H9 (cell line): ENCODE results near the gene GIGYF1. TPM values are rescaled to one million over a fixed set of nuclear protein-coding genes. Genes with fewer than 3 reads are reported as not detected.

ENCODE experiments used
- DNase-seq: peaks from one replicate; pipeline ENCODE4 v3.0.0-alpha.2; 2017
- H2AFZ ChIP-seq: one replicate; pipeline ENCODE4 v1.6.1; 2013; ENCODE audit warnings: mild to moderate bottlenecking, low read length, control low read depth, moderate library complexity
- H2AK5ac ChIP-seq: 2 replicates; pipeline ENCODE4 v1.6.1; 2013; ENCODE audit warnings: low read length, control low read depth, mixed read lengths; ENCODE audit not compliant: insufficient read length
- H2BK120ac ChIP-seq: one replicate; pipeline ENCODE4 v1.6.1; 2013; ENCODE audit warnings: low read depth, mild to moderate bottlenecking, low read length, control low read depth, inconsistent platforms; ENCODE audit not compliant: poor library complexity, severe bottlenecking
- H2BK12ac ChIP-seq: 2 replicates; pipeline ENCODE4 v1.6.1; 2013; ENCODE audit warnings: low read length, control low read depth, mixed read lengths, low read depth; ENCODE audit not compliant: insufficient read length
- H2BK15ac ChIP-seq: 2 replicates; pipeline ENCODE4 v1.6.1; 2013; ENCODE audit warnings: low read depth, low read length, control low read depth
- H2BK20ac ChIP-seq: one replicate; pipeline ENCODE4 v1.6.1; 2013; ENCODE audit warnings: low read depth, mild to moderate bottlenecking, low read length, control low read depth, inconsistent platforms; ENCODE audit not compliant: poor library complexity, severe bottlenecking
- H2BK5ac ChIP-seq: 2 replicates; pipeline ENCODE4 v1.6.1; 2013; ENCODE audit warnings: low read length, control low read depth, mixed read lengths; ENCODE audit not compliant: insufficient read length
- H3K14ac ChIP-seq: 2 replicates; pipeline ENCODE4 v1.6.1; 2013; ENCODE audit warnings: low read length, control low read depth; ENCODE audit not compliant: insufficient read depth
- H3K18ac ChIP-seq: 2 replicates; pipeline ENCODE4 v1.6.1; 2013; ENCODE audit warnings: low read depth, mild to moderate bottlenecking, mixed read lengths, low read length, control low read depth; ENCODE audit not compliant: insufficient read length
- H3K23ac ChIP-seq: 2 replicates; pipeline ENCODE4 v1.6.1; 2013; ENCODE audit warnings: low read length, control low read depth, mixed read lengths, low read depth; ENCODE audit not compliant: insufficient read length
- H3K23me2 ChIP-seq: 2 replicates; pipeline ENCODE4 v1.6.1; 2013; ENCODE audit warnings: low read depth, mild to moderate bottlenecking, mixed read lengths, low read length, control low read depth; ENCODE audit not compliant: insufficient read length, poor library complexity, severe bottlenecking
- H3K27ac ChIP-seq: 2 replicates; pipeline ENCODE4 v1.5.1; 2013; ENCODE audit warnings: low read length, control low read depth, mixed read lengths, low read depth; ENCODE audit not compliant: insufficient read length
- H3K27me3 ChIP-seq: 2 replicates; pipeline ENCODE4 v1.6.1; 2013; ENCODE audit warnings: low read length, control low read depth, inconsistent platforms; ENCODE audit not compliant: insufficient read depth
- H3K4ac ChIP-seq: 2 replicates; pipeline ENCODE4 v1.6.1; 2013; ENCODE audit warnings: low read depth, mild to moderate bottlenecking, control low read depth, inconsistent platforms, low read length, moderate library complexity
- H3K4me1 ChIP-seq: 2 replicates; pipeline ENCODE4 v1.6.1; 2013; ENCODE audit warnings: low read length, control low read depth, inconsistent platforms; ENCODE audit not compliant: insufficient read depth
- H3K4me2 ChIP-seq: 2 replicates; pipeline ENCODE4 v1.6.1; 2013; ENCODE audit warnings: low read length, control low read depth, mixed read lengths; ENCODE audit not compliant: insufficient read length, insufficient read depth
- H3K56ac ChIP-seq: 2 replicates; pipeline ENCODE4 v1.6.1; 2013; ENCODE audit warnings: low read depth, mild to moderate bottlenecking, mixed read lengths, low read length, control low read depth; ENCODE audit not compliant: insufficient read length
- H3K79me1 ChIP-seq: 2 replicates; pipeline ENCODE4 v1.6.1; 2013; ENCODE audit warnings: low read depth, mild to moderate bottlenecking, moderate library complexity, low read length, control low read depth, inconsistent platforms; ENCODE audit not compliant: insufficient read depth, poor library complexity, severe bottlenecking
- H3K79me2 ChIP-seq: 2 replicates; pipeline ENCODE4 v1.6.1; 2013; ENCODE audit warnings: low read length, control low read depth, inconsistent platforms; ENCODE audit not compliant: insufficient read depth
- H3K9ac ChIP-seq: 2 replicates; pipeline ENCODE4 v1.6.1; 2013; ENCODE audit warnings: low read length, control low read depth, mixed read lengths; ENCODE audit not compliant: insufficient read length; ENCODE audit errors: extremely low read depth
- H3K9me3 ChIP-seq: one replicate; pipeline ENCODE4 v1.6.1; 2013; ENCODE audit warnings: low read depth, low read length, inconsistent platforms; ENCODE audit not compliant: control insufficient read depth
- H3T11ph ChIP-seq: one replicate; pipeline ENCODE4 v1.6.1; 2013; ENCODE audit warnings: mild to moderate bottlenecking, low read length, control low read depth, inconsistent platforms
- H4K20me1 ChIP-seq: one replicate; pipeline ENCODE4 v1.6.1; 2013; ENCODE audit not compliant: control insufficient read depth, insufficient read length, insufficient read depth
- H4K5ac ChIP-seq: 2 replicates; pipeline ENCODE4 v1.6.1; 2013; ENCODE audit warnings: low read depth, mild to moderate bottlenecking, mixed read lengths, low read length, control low read depth; ENCODE audit not compliant: insufficient read length
- H4K8ac ChIP-seq: replicated peaks from 2 replicates; pipeline ENCODE4 v1.6.1; 2013; ENCODE audit warnings: low read length, control low read depth, mixed read lengths, low read depth; ENCODE audit not compliant: insufficient read length
- H4K91ac ChIP-seq: 2 replicates; pipeline ENCODE4 v1.6.1; 2013; ENCODE audit warnings: low read depth, mild to moderate bottlenecking, moderate library complexity, mixed read lengths, low read length, control low read depth; ENCODE audit not compliant: insufficient read length
- H3K27ac Mint-ChIP-seq, 3 experiments: 2 replicates in 2 of 3; 3 replicates in 1 of 3; pipeline ENCODE4 v1.8.0; 2020 to 2021; ENCODE audit warnings: mixed read lengths in 3 of 3, mild to moderate bottlenecking in 1 of 3, moderate library complexity in 1 of 3
- H3K27me3 Mint-ChIP-seq: 2 replicates; pipeline ENCODE4 v1.8.0; 2021; ENCODE audit warnings: low read depth, mild to moderate bottlenecking, moderate library complexity, mixed read lengths
- H3K36me3 Mint-ChIP-seq, 3 experiments: 2 replicates in 2 of 3; 3 replicates in 1 of 3; pipeline ENCODE4 v1.8.0; 2020 to 2021; ENCODE audit warnings: low read depth in 3 of 3, mixed read lengths in 3 of 3; ENCODE audit not compliant: insufficient read depth in 1 of 3
- H3K4me1 Mint-ChIP-seq, 2 experiments: 2 replicates each; pipeline ENCODE4 v1.8.0; 2020; ENCODE audit warnings: mixed read lengths in 2 of 2
- H3K4me3 Mint-ChIP-seq, 2 experiments: 2 replicates in 1 of 2; 3 replicates in 1 of 2; pipeline ENCODE4 v1.8.0; 2020 to 2021; ENCODE audit warnings: mild to moderate bottlenecking in 2 of 2, mixed read lengths in 2 of 2, moderate library complexity in 1 of 2
- H3K9me3 Mint-ChIP-seq, 2 experiments: 2 replicates in 1 of 2; 3 replicates in 1 of 2; pipeline ENCODE4 v1.8.0; 2020; ENCODE audit warnings: mild to moderate bottlenecking in 2 of 2, mixed read lengths in 2 of 2, moderate library complexity in 1 of 2
- CTCF ChIP-seq: fragments of 200-600 bp; sonication (generic); conservative IDR thresholded peaks from 3 replicates; pipeline ENCODE4 v1.8.0; 2021; ENCODE audit warnings: antibody characterized with exemption, mild to moderate bottlenecking
- WGBS: extraction: QIAGEN DNeasy Blood & Tissue Kit; methylation state at CpG from one replicate; pipeline ENCODE4 v1.1.7; 2013; ENCODE audit warnings: missing lambda C conversion rate, low lambda C conversion rate, mixed read lengths; ENCODE audit not compliant: insufficient read length; ENCODE audit errors: extremely low coverage; 5-methylcytosine and 5-hydroxymethylcytosine counted together
- total RNA-seq: library from RNA; stranded (reverse); gene quantifications from 2 replicates; pipeline ENCODE4 v1.2.1, GENCODE V29; 2021

GIGYF1 gene
- total RNA-seq, 1 experiment from 2014 or later, result 104 TPM

- Histone ChIP-seq H2BK12ac (no peak overlapping the region), H4K8ac (no peak overlapping the region), H4K20me1 (no peaks in the 10 kb centered on the region), H3K23ac (no peak overlapping the region), H3K4ac (no peak overlapping the region), H3K14ac (no peak overlapping the region; the same call in 1 of the 2 replicates), H3K27ac (no peak overlapping the region), H2AFZ (no peak overlapping the region), H3K23me2 (peaks cover 20% of the 10 kb centered on the region), H2BK15ac (no peak overlapping the region), H3K18ac (no peak overlapping the region), H3K27me3 (no peaks in the 10 kb centered on the region), H2BK5ac (no peak overlapping the region), H3T11ph (no peak overlapping the region), H4K91ac (no peak overlapping the region), H3K4me1 (no peaks in the 10 kb centered on the region), H3K4me2 (peak overlapping the region; percentile 75), H2BK20ac (no peak overlapping the region), H3K79me2 (no peaks in the 10 kb centered on the region), H3K9me3 (no peaks in the 10 kb centered on the region), H3K9ac (no peak overlapping the region), H3K79me1 (no peaks in the 10 kb centered on the region), H4K5ac (no peak overlapping the region), H3K56ac (no peak overlapping the region), H2AK5ac (no peak overlapping the region), H2BK120ac (no peak overlapping the region)
- DNase-seq, result no peak
- Mint-ChIP-seq H3K4me3 (peak overlapping the region; percentile 83 to 92), H3K27ac (peak overlapping the region in 2 of 3 experiments; percentile 57 to 72; a peak in 3 of 7 replicates), H3K4me1 (peaks cover 6 to 11% of the 10 kb centered on the region in 2 experiments), H3K27me3 (peaks cover 34% of the 10 kb centered on the region), H3K36me3 (peaks cover 10 to 24% (median 22%) of the 10 kb centered on the region in 3 experiments; a peak in 6 of 7 replicates), H3K9me3 (no peaks in the 10 kb centered on the region)
- WGBS, result no CpG with 5 or more reads among the region's 43 CpGs
- no peak for TF ChIP-seq CTCF
Measured at GRCh38 chr7:100674411-100675104, 19.5 kb downstream of the GIGYF1 start.
